GM18520 (cell line): Measurements from ENCODE around the gene ACOT11.
"Not testable (repeated sequence)": the region's sequence is repeated elsewhere in the genome, so short reads cannot be mapped to it uniquely, and the experiment has no call there.

Experiments used
- ATAC-seq: cut with Tn5 transposase; IDR thresholded peaks from one replicate; pipeline ENCODE4 v1.9.1; 2021; ENCODE audit not compliant: unreplicated experiment

Gene ACOT11

GRCh38 chr1:54536656-54537055, 11.4 kb upstream of the ACOT11 start:
- ATAC-seq, result not testable (repeated sequence)

- no peak for ATAC-seq
Observed at GRCh38 chr1:54537611-54538010, 10.4 kb upstream of the ACOT11 start.

DNA sequence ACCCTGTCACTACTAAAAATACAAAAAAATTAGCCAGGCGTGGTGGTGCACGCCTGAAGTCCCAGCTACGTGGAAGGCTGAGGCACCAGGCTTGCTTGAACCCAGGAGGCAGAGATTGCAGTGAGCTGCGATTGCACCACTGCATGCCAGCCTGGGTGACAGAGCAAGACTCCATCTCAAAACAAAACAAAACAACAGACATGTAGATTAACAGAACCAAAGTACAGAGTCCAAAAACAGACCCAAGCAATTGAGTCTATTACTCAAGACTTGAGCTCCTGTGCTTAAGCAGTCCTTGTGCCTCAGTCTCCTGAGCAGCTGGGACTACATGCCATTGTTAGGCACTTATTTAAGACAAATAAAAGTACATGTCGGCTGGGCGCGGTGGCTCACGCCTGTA, 9.5 kb upstream of the ACOT11 start:
- no peak for ATAC-seq

DNA sequence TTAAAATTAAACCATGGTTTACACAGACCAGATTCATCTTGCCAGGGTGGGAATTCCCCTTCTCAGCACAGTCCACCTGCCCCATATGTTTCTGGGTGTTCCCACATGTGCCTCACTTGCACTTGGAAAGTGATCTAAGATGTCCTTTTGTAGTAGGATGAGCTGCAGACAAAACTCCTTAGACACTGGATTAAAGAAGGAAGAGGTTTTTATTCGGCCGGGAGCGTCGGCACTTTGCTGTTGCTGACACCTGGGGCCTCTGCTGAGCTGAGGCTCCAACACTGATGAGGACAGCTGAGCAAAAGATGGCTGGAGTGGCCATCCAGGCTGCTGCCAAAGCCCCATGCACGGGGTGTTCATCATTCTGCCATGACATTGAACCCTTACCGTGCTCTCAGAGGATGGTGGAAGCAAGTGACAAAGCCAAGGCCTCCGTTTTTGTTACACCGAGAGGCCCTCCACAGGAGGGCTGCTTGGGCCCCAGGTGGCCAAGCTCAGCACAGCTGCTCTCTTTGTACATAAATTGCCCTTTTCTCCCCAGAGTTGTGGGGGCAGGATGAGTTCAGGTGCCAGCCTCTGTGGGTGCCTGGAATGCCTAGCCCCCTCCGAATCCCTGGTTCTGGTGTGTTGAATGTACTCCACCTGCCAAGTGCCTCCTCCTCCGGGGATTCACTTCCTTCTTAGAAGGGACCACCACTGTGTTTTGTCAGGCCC, 7.3 kb upstream of the ACOT11 start:
- ATAC-seq, result no peak

GRCh38 chr1:54542120-54542961, 5.7 kb upstream of the ACOT11 start:
- ATAC-seq, result no peak

- no peak for ATAC-seq
Observed at GRCh38 chr1:54542962-54543539, 5.0 kb upstream of the ACOT11 start.

GRCh38 chr1:54543729-54544496, 4.1 kb upstream of the ACOT11 start:
- no peak for ATAC-seq

GRCh38 chr1:54545916-54546635, 2.0 kb upstream of the ACOT11 start:
- no peak for ATAC-seq

GRCh38 chr1:54546651-54547401, 1.2 kb upstream of the ACOT11 start:
- ATAC-seq, result no peak

DNA sequence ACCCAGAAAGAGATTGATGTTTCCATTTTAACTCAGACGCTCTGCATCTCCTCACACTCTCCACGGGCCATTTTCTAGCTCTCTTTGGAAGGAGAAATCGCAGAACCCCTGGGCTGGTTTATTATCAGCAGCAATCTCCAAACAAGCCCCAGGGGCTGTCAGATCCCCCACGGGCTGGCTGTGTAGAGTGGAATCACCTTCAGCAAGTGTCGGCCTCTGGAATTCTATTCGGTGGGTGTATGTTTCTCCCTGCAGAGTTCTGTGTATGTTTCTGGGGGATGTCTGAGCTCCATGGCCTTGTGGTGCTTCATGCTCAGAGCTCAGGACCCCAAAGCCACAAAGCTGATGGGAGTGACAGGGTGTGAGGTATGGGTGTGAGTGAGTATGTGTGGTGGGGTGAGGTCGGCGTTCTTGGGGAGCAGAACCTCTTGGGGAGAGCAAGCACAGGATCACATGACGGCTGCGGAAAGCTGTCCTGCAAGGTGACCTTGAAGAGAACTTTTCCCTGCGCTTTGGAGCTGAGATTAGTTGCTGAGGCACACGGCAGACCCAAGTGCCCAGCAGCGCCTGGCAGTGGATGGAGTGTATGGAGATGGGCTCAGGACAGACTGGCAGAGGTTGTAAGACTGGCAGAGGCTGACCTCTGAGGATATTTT, 489 bp downstream of the ACOT11 start:
- ATAC-seq, result no peak

- no peak for ATAC-seq
Observed at GRCh38 chr1:54549181-54549924, 1.3 kb downstream of the ACOT11 start.

DNA sequence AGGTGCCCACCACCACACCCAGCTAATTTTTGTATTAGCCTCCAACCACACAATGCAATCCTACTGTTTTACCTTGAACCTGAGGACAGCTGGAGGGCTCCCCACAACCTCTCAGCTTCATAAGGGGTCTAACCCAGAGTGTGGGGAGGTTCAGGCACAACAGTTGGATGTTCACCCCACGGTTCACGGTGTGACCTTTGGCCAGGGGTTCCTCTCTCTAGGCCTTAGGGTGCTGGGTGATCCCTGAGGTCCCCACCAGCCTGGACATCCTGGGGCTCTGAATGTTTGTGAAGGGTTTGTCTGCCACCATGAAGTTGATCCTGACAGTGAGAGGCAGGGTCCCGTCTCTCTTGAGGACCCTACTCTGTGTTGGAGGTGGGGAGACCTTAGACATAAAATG, 3.9 kb downstream of the ACOT11 start:
- ATAC-seq, result no peak

DNA sequence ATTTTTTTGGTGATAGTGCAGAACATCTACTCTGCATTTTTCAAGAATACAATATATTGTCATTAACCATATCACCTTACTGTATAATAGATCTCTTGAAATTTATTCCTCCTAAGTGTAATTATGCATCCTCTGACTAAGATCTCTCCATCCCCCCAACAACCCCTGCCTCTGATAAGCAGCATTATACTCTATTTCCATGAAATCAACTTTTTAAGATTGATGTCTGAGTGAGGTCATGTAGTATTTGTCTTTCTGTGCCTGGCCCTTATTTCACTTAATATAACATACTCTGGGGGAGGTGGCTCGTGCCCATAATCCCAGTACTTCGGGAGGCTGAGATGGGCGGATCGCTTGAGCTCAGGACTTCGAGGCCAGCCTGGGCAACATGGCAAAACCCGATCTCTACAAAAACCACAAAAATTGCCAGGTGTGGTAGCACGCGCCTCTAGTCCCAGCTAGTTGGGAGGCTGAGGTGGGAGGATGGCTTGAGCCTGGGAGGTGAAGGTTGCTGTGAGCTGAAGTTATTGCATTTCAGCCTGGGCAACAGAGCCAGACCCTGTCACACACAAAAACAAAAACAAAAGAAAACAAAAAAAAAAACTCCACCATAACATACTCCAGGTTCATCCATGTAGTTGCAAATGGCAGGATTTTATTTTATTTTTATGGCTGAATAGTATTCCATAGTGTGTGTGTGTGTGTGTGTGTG, 5.7 kb downstream of the ACOT11 start:
- ATAC-seq, result no peak

DNA sequence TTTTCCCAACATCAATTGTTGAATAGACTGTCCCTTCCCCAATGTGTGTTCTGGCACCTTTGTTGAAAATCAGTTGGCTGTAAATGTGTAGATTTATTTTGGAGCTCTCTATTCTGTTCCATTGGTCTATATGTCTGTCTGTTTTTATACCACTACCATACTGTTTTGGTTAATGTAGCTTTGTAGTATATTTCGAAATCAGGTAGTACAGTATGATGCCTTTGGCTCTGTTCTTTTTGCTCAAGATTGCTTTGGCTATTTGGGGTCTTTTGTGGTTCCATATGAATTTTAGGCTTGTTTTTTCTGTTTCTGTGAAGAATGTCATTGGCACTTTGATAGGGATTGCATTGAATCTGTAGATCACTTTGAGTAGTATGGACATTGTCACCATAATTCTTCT, 8.1 kb downstream of the ACOT11 start:
- no peak for ATAC-seq

DNA sequence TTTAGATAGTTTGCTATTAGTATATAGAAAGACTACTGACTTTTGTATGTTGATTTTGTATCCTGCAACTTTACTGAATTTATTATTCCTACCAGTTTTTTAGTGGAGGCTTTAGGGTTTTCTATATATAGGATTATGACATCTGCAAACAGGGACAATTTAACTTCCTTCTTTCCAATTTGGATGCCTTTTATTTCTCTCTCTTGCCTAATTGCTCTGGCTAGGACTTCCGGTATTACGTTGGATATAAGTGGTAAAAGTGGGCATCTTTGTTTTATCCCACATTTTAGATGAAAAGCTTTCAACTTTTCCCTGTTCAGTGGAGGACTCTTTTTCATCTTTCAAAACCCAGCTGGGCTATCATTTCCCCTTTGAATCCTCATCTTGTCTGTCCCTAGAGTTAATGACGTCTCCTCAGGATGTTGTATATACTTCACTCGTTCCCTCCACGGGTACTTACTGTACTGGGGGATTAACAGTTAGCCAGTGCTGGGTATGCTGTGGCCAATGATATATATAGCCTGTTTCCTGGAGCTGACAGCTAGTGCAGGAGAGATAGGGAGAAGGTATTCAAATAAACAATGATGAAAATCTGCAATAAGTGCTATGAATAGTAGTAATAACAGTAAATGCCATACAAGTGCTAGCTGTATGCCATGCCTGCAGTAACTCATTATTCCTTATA, 9.8 kb downstream of the ACOT11 start:
- ATAC-seq, result no peak

DNA sequence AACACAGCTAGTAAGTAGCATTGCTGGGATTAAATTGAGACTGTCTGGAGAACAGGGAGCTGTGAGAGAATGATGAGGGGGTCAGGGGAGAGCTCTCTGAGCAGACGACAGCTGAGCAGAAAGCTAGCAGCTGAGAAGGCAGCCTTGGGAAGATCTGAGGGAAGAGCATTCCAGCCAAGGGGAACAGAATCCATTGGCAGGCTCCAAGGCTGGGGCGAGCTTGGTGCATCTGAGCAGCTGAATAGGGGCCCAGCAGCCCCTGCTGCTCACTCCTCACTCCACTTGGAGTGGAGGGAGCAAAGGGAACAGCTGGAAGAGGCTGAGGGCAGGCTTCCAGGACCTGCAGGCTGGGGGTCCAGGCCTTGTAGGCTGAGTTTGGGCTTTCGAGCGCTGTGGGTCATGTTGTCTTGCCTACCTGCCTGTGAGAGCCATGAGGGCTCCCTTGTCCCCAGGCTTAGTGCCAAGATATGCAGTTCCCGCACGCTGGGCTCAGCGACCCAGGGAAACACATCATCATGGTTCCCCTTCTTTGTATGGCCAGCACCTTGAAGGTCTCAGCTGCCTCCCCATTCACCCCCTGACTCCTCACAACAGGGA, 10.5 kb downstream of the ACOT11 start:
- no peak for ATAC-seq

GRCh38 chr1:54559111-54559548, 11.1 kb downstream of the ACOT11 start:
- ATAC-seq, result no peak
